HG03280 (cell line): ENCODE results near the gene RPAP2.
"Not testable (repeated sequence)": the region's sequence is repeated elsewhere in the genome, so short reads cannot be mapped to it uniquely, and the experiment has no call there.

ENCODE experiments used
- ATAC-seq: cut with Tn5 transposase; IDR thresholded peaks from one replicate; pipeline ENCODE4 v1.9.1; 2021; ENCODE audit warnings: mild to moderate bottlenecking, moderate library complexity; ENCODE audit not compliant: unreplicated experiment

Gene RPAP2

GRCh38 chr1:92298573-92299476, at the start of gene RPAP2, which contains the start of gene GLMN:
Gene RPAP2 (plus strand): TSS chr1:92299059. CDS start chr1:92299074, 15 bp downstream.
Gene GLMN (minus strand): TSS chr1:92298987. CDS start chr1:92297999, 988 bp downstream.
- peak; percentile 98 for ATAC-seq

- ATAC-seq: not testable (repeated sequence)
Measured at GRCh38 chr1:92254714-92255113, 44.1 kb upstream of the RPAP2 start.

GRCh38 chr1:92259350-92259749, 39.5 kb upstream of the RPAP2 start:
- no peak for ATAC-seq

- ATAC-seq: no peak
Measured at GRCh38 chr1:92262516-92262915, 36.3 kb upstream of the RPAP2 start.

GRCh38 chr1:92273039-92273438, 25.8 kb upstream of the RPAP2 start:
- no peak for ATAC-seq

GRCh38 chr1:92274939-92275338, 23.9 kb upstream of the RPAP2 start:
- no peak for ATAC-seq

GRCh38 chr1:92276082-92276481, 22.8 kb upstream of the RPAP2 start:
- no peak for ATAC-seq

GRCh38 chr1:92277105-92277723, 21.6 kb upstream of the RPAP2 start:
- ATAC-seq: no peak

GRCh38 chr1:92279781-92280180, 19.1 kb upstream of the RPAP2 start:
- not testable (repeated sequence) for ATAC-seq

- ATAC-seq: not testable (repeated sequence)
Measured at GRCh38 chr1:92281411-92281810, 17.4 kb upstream of the RPAP2 start.

- ATAC-seq: no peak
Measured at GRCh38 chr1:92291372-92291999, 7.4 kb upstream of the RPAP2 start.

GRCh38 chr1:92298213-92298572, 666 bp upstream of the RPAP2 start:
- ATAC-seq: no peak

- no peak for ATAC-seq
Measured at GRCh38 chr1:92299477-92300150, 755 bp downstream of the RPAP2 start.

- ATAC-seq: no peak
Measured at GRCh38 chr1:92301021-92301420, 2.2 kb downstream of the RPAP2 start.

GRCh38 chr1:92306020-92306419, 7.2 kb downstream of the RPAP2 start:
- no peak for ATAC-seq

- no peak for ATAC-seq
Measured at GRCh38 chr1:92307980-92308379, 9.1 kb downstream of the RPAP2 start.

- ATAC-seq: no peak
Measured at GRCh38 chr1:92310185-92310597, 11.3 kb downstream of the RPAP2 start.

GRCh38 chr1:92314024-92314423, 15.2 kb downstream of the RPAP2 start:
- no peak for ATAC-seq

- no peak for ATAC-seq
Measured at GRCh38 chr1:92315766-92316599, 17.1 kb downstream of the RPAP2 start.

GRCh38 chr1:92317836-92318493, 19.1 kb downstream of the RPAP2 start:
- ATAC-seq: no peak
